AG09309 (cell line): Measurements from ENCODE around the gene RAPGEF4.

Experiments
- DNase-seq: peaks from one replicate; pipeline ENCODE4 v3.0.0-alpha.2; 2010; ENCODE audit warnings: low read depth
- H3K4me3 ChIP-seq: 2 replicates; pipeline ENCODE4 v1.5.1; 2011; ENCODE audit warnings: mild to moderate bottlenecking, low read depth, low read length, moderate library complexity; ENCODE audit not compliant: control insufficient read depth
- CTCF ChIP-seq: IDR thresholded peaks from 2 replicates; pipeline ENCODE4 v1.5.1; 2011; ENCODE audit warnings: mild to moderate bottlenecking, low read depth, low read length, inconsistent platforms; ENCODE audit not compliant: insufficient read depth, control insufficient read depth; ENCODE audit errors: missing control alignments

Gene RAPGEF4

DNA sequence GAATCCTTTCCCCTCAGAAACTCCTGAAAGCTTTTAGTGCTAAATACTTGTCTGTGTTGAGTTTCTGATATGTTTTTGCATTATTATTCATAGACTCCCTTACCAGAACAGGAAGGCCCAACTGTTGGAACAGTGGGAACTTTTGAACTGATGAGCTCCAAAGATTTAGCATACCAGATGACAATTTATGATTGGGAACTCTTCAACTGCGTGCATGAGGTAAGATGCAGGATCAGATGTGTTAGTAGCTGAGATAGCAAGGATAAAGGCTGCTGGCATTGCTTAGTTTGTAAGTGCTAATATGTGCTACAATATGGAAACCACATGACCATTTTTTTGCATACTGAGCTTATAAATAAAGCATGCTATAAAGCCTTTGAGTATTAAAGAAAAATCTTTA, 290.8 kb downstream of the RAPGEF4 start:
- H3K4me3 ChIP-seq = no peak overlapping the region
- no peak for DNase-seq
- no peak for TF ChIP-seq CTCF

DNA sequence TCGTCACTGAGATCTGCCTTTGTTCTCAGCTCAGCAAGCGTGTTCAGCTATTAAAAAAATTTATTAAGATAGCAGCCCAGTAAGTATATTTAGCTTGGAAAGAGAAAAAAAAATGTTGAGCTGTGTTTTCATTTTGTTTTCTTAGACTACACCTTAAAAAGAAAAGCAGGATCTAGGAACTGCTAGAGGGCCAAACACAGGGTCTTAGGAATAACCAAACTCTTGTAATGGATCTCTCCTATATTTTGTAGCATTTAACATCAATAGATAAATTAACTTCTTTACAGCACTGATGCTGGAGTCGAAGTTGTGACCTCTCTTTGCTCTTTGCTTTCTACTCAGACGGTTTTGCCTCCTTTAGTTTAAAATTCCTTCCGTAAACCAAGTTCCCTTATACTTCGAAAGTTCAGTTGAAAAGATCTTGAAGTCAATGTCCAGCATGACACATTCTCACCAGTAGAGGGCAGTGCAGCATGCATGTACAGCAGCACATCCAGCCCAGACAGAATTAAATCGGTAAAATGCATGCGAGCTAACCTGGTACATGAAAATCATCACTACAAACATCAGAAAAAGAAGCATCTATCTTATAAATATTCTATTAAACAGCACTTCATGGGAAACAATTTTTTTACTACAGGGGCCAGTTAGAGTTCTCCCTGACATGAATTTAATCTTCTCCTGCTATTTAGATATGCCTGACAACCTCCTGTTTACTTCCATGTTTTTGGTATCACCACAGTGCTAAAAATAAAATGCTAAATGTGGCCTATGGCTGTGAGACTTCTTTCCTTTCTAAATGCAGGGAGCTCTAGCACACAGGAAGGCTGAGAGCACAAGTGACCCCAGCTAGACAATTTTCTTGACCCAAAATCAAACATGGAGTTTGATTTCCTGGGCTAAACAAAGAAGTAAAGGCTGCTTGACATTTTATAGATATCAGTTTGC, 291.8 kb downstream of the RAPGEF4 start:
- H3K4me3 ChIP-seq = no peak overlapping the region
- peak; percentile 59 for DNase-seq
- TF ChIP-seq CTCF = peak; percentile 86

- H3K4me3 ChIP-seq = no peak overlapping the region
- no peak for TF ChIP-seq CTCF
- no peak for DNase-seq
These were observed 292.5 kb downstream of the RAPGEF4 start for GRCh38 chr2:173028141-173028540.

DNA sequence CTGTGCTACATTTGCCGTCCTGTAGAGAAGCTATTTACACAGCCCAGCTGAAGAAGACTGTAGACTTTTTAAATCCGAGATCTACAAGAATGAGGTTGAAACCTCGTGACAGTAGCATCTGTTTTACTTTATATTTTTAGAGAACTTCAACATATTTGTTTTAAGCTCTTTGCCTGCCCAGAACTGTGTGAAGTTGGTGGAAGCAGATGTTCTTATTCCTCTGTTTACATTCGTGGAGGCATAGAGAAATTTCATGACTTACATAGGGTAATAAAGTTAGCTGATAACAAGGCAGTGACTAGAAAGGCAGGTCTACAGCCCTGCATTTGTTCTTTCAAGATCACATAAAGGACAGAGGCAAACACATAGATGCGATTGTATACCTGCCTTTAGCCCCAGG, 293.0 kb downstream of the RAPGEF4 start:
- no peak overlapping the region for H3K4me3 ChIP-seq
- peak; percentile 59 for DNase-seq
- no peak for TF ChIP-seq CTCF

- no peak for TF ChIP-seq CTCF
- H3K4me3 ChIP-seq = no peak overlapping the region
- DNase-seq = no peak
These were observed 295.2 kb downstream of the RAPGEF4 start for GRCh38 chr2:173030561-173031490.

- DNase-seq = no peak
- TF ChIP-seq CTCF = no peak
These were observed 296.4 kb downstream of the RAPGEF4 start for GRCh38 chr2:173032032-173032431.

More at GRCh38 chr2:173032032-173032431, 296.4 kb downstream of the RAPGEF4 start:
- H3K4me3 ChIP-seq = no peak overlapping the region
